Pons (tissue), 1 donor: ENCODE results near the gene MEX3A.
A peak's percentile ranks its signal among the peaks of the same experiment; 100 is the strongest.
"Not testable (repeated sequence)": the region's sequence is repeated elsewhere in the genome, so short reads cannot be mapped to it uniquely, and the experiment has no call there.

Source experiments
- DNase-seq: peaks from one replicate; pipeline ENCODE4 v3.0.0-alpha.2; 2016; ENCODE audit warnings: low spot score

Gene MEX3A

GRCh38 chr1:156118177-156118868 lies 36.1 kb upstream of the MEX3A start:
- DNase-seq: no peak

- DNase-seq: no peak
These were observed 35.3 kb upstream of the MEX3A start for GRCh38 chr1:156117414-156118176.

- DNase-seq: not testable (repeated sequence)
These were observed 34.5 kb upstream of the MEX3A start for GRCh38 chr1:156116731-156117130.

GRCh38 chr1:156115514-156116374 lies 33.5 kb upstream of the MEX3A start:
- peak; percentile 71 for DNase-seq

GRCh38 chr1:156114919-156115513 lies 32.8 kb upstream of the MEX3A start:
- DNase-seq: no peak

- DNase-seq: peak; percentile 80
These were observed 32.0 kb upstream of the MEX3A start, which contains the start of gene LMNA for GRCh38 chr1:156114101-156114918. LMNA (plus strand) TSS chr1:156114711; CDS start chr1:156114919, 208 bp downstream.

- no peak for DNase-seq
These were observed 31.2 kb upstream of the MEX3A start for GRCh38 chr1:156113282-156113950.

- no peak for DNase-seq
These were observed 30.2 kb upstream of the MEX3A start for GRCh38 chr1:156112276-156113137.

GRCh38 chr1:156111355-156111962 lies 29.2 kb upstream of the MEX3A start:
- no peak for DNase-seq

- DNase-seq: no peak
These were observed 28.0 kb upstream of the MEX3A start for GRCh38 chr1:156110252-156110651.

- no peak for DNase-seq
These were observed 26.5 kb upstream of the MEX3A start for GRCh38 chr1:156108664-156109241.

GRCh38 chr1:156108057-156108456 lies 25.8 kb upstream of the MEX3A start:
- DNase-seq: no peak

GRCh38 chr1:156106624-156107488 lies 24.6 kb upstream of the MEX3A start:
- no peak for DNase-seq

GRCh38 chr1:156104861-156105832 lies 22.9 kb upstream of the MEX3A start:
- no peak for DNase-seq

- no peak for DNase-seq
These were observed 22.0 kb upstream of the MEX3A start for GRCh38 chr1:156104065-156104810.

- DNase-seq: no peak
These were observed 21.3 kb upstream of the MEX3A start for GRCh38 chr1:156103521-156103947.
